Measurements from ENCODE around the gene TUBA1A.
"Not testable (repeated sequence)": the region's sequence is repeated elsewhere in the genome, so short reads cannot be mapped to it uniquely, and the experiment has no call there.

The TUBA1A gene

GRCh38 chr12:49147384-49147783 lies 41.5 kb downstream of the TUBA1A start:
- DNase-seq (ENCODE audit: low spot score) = no peak

GRCh38 chr12:49146406-49146805 lies 42.5 kb downstream of the TUBA1A start:
- DNase-seq (ENCODE audit: low spot score) = no peak

- DNase-seq (ENCODE audit: low spot score) = no peak
Measured at GRCh38 chr12:49144384-49144783, 44.5 kb downstream of the TUBA1A start.

GRCh38 chr12:49138999-49139398 lies 49.9 kb downstream of the TUBA1A start:
- DNase-seq (ENCODE audit: low spot score) = no peak

- DNase-seq (ENCODE audit: low spot score) = no peak
Measured at GRCh38 chr12:49138587-49138986, 50.3 kb downstream of the TUBA1A start.

GRCh38 chr12:49137476-49137875 lies 51.4 kb downstream of the TUBA1A start:
- DNase-seq (ENCODE audit: low spot score) = no peak

- DNase-seq (ENCODE audit: low spot score) = not testable (repeated sequence)
Measured at GRCh38 chr12:49136997-49137396, 51.9 kb downstream of the TUBA1A start.
